Activated T-cell treated with anti-CD3 and anti-CD28 coated beads, Interleukin-2, amount 50 U/mL, for 72 hours (primary cell): ENCODE measurements around the gene C8G. TPM values are rescaled to one million over a fixed set of nuclear protein-coding genes. Genes with fewer than 3 reads are reported as not detected.

Experiments
- total RNA-seq, 2 donors: library from RNA; stranded (reverse); gene quantifications; one replicate each; pipeline ENCODE4 v1.2.3, GENCODE V29; 2022

C8G gene
- total RNA-seq, 2 donors from 2014 or later: 2.6 to 3.4 TPM

Other genes starting within 250 kb of the C8G start
- under 1 TPM; 0.67 to 0.72 TPM for gene DIPK1B, start 232.7 kb upstream of the C8G start, total RNA-seq
- under 1 TPM; 0.21 to 0.70 TPM for gene LCN10, start 202.3 kb upstream of the C8G start, total RNA-seq
- gene LCN6, start 196.7 kb upstream of the C8G start, total RNA-seq: not detected
- gene LCN8, start 187.0 kb upstream of the C8G start, total RNA-seq: not detected
- not detected for gene LCN15, start 180.7 kb upstream of the C8G start, total RNA-seq
- 10 to 100 TPM; 18.7 to 20.9 TPM for gene TMEM141, start 153.9 kb upstream of the C8G start, total RNA-seq
- gene CCDC183, start 148.9 kb upstream of the C8G start, total RNA-seq: under 1 TPM; 0.46 to 0.72 TPM
- 10 to 100 TPM; 65.7 to 66.8 TPM for gene RABL6, start 137.3 kb upstream of the C8G start, total RNA-seq
- 1 to 10 TPM; 5.3 to 5.7 TPM for gene AJM1, start 102.8 kb upstream of the C8G start, total RNA-seq
- 100 to 1,000 TPM in 1 of 2 donors, 10 to 100 TPM in 1; 95.7 to 111 TPM for gene PHPT1, start 95.8 kb upstream of the C8G start, total RNA-seq
- gene MAMDC4, start 92.9 kb upstream of the C8G start, total RNA-seq: 10 to 100 TPM; 11.7 to 14.8 TPM
- gene EDF1, start 78.9 kb upstream of the C8G start, total RNA-seq: 100 to 1,000 TPM; 254 to 267 TPM
- gene TRAF2, start 58.7 kb upstream of the C8G start, total RNA-seq: 10 to 100 TPM; 53.5 to 73.3 TPM
- 10 to 100 TPM; 67.7 to 74.9 TPM for gene FBXW5, start 505 bp upstream of the C8G start, total RNA-seq
- 1 to 10 TPM; 1.0 to 1.4 TPM for gene LCN12, start 7.0 kb downstream of the C8G start, total RNA-seq
- not detected for gene PTGDS, start 32.3 kb downstream of the C8G start, total RNA-seq
- gene LCNL1, start 37.8 kb downstream of the C8G start, total RNA-seq: not detected
- gene PAXX, start 47.2 kb downstream of the C8G start, total RNA-seq: 10 to 100 TPM; 51.8 to 56.9 TPM
- gene CLIC3, start 51.3 kb downstream of the C8G start, total RNA-seq: under 1 TPM; 0.43 to 0.65 TPM
- gene ABCA2, start 83.0 kb downstream of the C8G start, total RNA-seq: 10 to 100 TPM; 23.9 to 27.5 TPM
- gene FUT7, start 86.8 kb downstream of the C8G start, total RNA-seq: 1 to 10 TPM; 1.6 to 1.8 TPM
- gene NPDC1, start 100.9 kb downstream of the C8G start, total RNA-seq: 10 to 100 TPM; 27.2 to 28.7 TPM
- gene ENTPD2, start 108.8 kb downstream of the C8G start, total RNA-seq: under 1 TPM; 0.28 to 0.48 TPM
- gene SAPCD2, start 125.3 kb downstream of the C8G start, total RNA-seq: 1 to 10 TPM; 6.6 to 8.4 TPM
- gene UAP1L1, start 132.3 kb downstream of the C8G start, total RNA-seq: 10 to 100 TPM; 13.6 to 14.3 TPM
- 10 to 100 TPM; 40.3 to 45.8 TPM for gene MAN1B1, start 141.7 kb downstream of the C8G start, total RNA-seq
- gene DPP7, start 169.5 kb downstream of the C8G start, total RNA-seq: 100 to 1,000 TPM; 155 to 158 TPM
- 1 to 10 TPM in 1 of 2 donors, under 1 TPM in 1; 0.38 to 1.2 TPM for gene GRIN1, start 193.9 kb downstream of the C8G start, total RNA-seq
- gene LRRC26, start 224.8 kb downstream of the C8G start, total RNA-seq: not detected
- gene TMEM210, start 226.8 kb downstream of the C8G start, total RNA-seq: under 1 TPM; 0.50 to 0.74 TPM
- 10 to 100 TPM; 56.9 to 63.5 TPM for gene ANAPC2, start 243.3 kb downstream of the C8G start, total RNA-seq
- 10 to 100 TPM; 64.1 to 84.5 TPM for gene SSNA1, start 243.4 kb downstream of the C8G start, total RNA-seq